ENCODE measurements around the gene XRCC4. TPM values are rescaled to one million over a fixed set of nuclear protein-coding genes. Genes with fewer than 3 reads are reported as not detected.
A peak's percentile ranks its signal among the peaks of the same experiment; 100 is the strongest.

Gene XRCC4
- polyA plus RNA-seq, 2 donors: 2.7 to 5.1 TPM

GRCh38 chr5:83069096-83069799, 8.1 kb upstream of the XRCC4 start:
- Histone ChIP-seq H3K27me3 (ENCODE audit: control insufficient read depth in 1 of 2, insufficient read depth in 2 of 2, low read length in 2 of 2) (no peaks in the 10 kb centered on the region), H3K4me1 (ENCODE audit: control insufficient read depth in 2 of 2, insufficient read depth in 2 of 2, low read length in 1 of 2) (no peaks in the 10 kb centered on the region)

DNA sequence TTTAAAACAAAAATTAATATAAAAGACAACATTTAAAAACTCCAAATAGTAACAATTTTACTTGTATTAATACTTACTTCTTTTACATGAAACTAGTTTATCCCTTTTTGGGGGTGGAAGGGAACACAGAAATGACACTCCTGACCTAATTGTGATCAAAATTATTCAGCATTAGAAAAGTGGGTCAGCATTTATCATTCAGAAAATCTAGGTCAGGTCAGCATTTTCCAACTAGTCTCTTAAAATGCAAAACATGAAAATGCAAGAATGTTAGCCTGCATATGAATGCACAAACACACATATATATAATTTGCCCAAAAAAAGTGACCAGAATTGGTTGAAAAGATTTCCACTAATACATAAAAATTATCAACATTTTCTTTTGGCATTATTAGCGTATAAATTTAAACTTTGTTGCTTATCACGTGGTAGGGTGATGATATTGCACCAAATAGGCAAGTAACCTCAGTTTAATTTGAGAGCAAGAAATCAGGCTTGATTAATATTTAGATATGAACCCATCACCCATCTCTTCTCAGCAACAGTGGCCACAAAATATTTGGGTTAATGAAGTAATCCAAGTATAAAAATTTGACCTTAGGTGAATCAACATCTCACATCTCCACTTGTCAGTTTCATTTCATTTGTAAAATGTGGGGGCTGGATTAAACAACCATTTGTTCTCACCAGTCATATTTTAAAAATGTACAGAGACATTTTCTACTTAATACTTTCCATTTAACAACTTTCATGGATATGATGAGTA, 5.9 kb upstream of the XRCC4 start:
- Histone ChIP-seq H3K27ac (ENCODE audit: low read depth in 2 of 2, low read length in 1 of 2) (no peak overlapping the region), H3K27me3 (ENCODE audit: control insufficient read depth in 1 of 2, insufficient read depth in 2 of 2, low read length in 2 of 2) (no peaks in the 10 kb centered on the region), H3K4me1 (ENCODE audit: control insufficient read depth in 2 of 2, insufficient read depth in 2 of 2, low read length in 1 of 2) (no peaks in the 10 kb centered on the region), H3K36me3 (ENCODE audit: control insufficient read depth in 2 of 2, insufficient read depth in 2 of 2, low read length in 1 of 2) (no peaks in the 10 kb centered on the region), H3K4me3 (ENCODE audit: low read depth in 1 of 2, low read length in 2 of 2) (no peak overlapping the region), H3K9me3 (ENCODE audit: control insufficient read depth in 2 of 2, insufficient read depth in 1 of 2, low read depth in 1 of 2, low read length in 1 of 2) (no peaks in the 10 kb centered on the region)
- 82 to 84% methylated on average over 2 of the region's 2 CpGs for WGBS, 2 donors

More at GRCh38 chr5:83069096-83069799, 8.1 kb upstream of the XRCC4 start:
- no peak overlapping the region for H3K27ac ChIP-seq (ENCODE audit: low read depth in 2 of 2, low read length in 1 of 2)
- WGBS, 2 donors: 88 to 91% methylated on average over 2 of the region's 2 CpGs
- no peaks in the 10 kb centered on the region for H3K9me3 ChIP-seq (ENCODE audit: control insufficient read depth in 2 of 2, insufficient read depth in 1 of 2, low read depth in 1 of 2, low read length in 1 of 2)
- no peaks in the 10 kb centered on the region for H3K36me3 ChIP-seq (ENCODE audit: control insufficient read depth in 2 of 2, insufficient read depth in 2 of 2, low read length in 1 of 2)
- no peak overlapping the region for H3K4me3 ChIP-seq (ENCODE audit: low read depth in 1 of 2, low read length in 2 of 2)

- Histone ChIP-seq H3K36me3 (ENCODE audit: control insufficient read depth in 2 of 2, insufficient read depth in 2 of 2, low read length in 1 of 2) (no peaks in the 10 kb centered on the region), H3K27ac (ENCODE audit: low read depth in 2 of 2, low read length in 1 of 2) (no peak overlapping the region), H3K4me3 (ENCODE audit: low read depth in 1 of 2, low read length in 2 of 2) (no peak overlapping the region), H3K27me3 (ENCODE audit: control insufficient read depth in 1 of 2, insufficient read depth in 2 of 2, low read length in 2 of 2) (no peaks in the 10 kb centered on the region), H3K4me1 (ENCODE audit: control insufficient read depth in 2 of 2, insufficient read depth in 2 of 2, low read length in 1 of 2) (no peaks in the 10 kb centered on the region), H3K9me3 (ENCODE audit: control insufficient read depth in 2 of 2, insufficient read depth in 1 of 2, low read depth in 1 of 2, low read length in 1 of 2) (no peaks in the 10 kb centered on the region)
- WGBS, 2 donors: 78 to 79% methylated on average over 6 of the region's 6 CpGs
Measured at GRCh38 chr5:83072966-83073365, 4.4 kb upstream of the XRCC4 start.

- no peaks in the 10 kb centered on the region for H3K27me3 ChIP-seq (ENCODE audit: control insufficient read depth in 1 of 2, insufficient read depth in 2 of 2, low read length in 2 of 2)
- no peaks in the 10 kb centered on the region for H3K4me1 ChIP-seq (ENCODE audit: control insufficient read depth in 2 of 2, insufficient read depth in 2 of 2, low read length in 1 of 2)
- 3 to 4% methylated on average over 14 of the region's 14 CpGs for WGBS, 2 donors
- H3K9me3 ChIP-seq (ENCODE audit: control insufficient read depth in 2 of 2, insufficient read depth in 1 of 2, low read depth in 1 of 2, low read length in 1 of 2): no peaks in the 10 kb centered on the region
- H3K4me3 ChIP-seq (ENCODE audit: low read depth in 1 of 2, low read length in 2 of 2): peak overlapping the region; percentile 64 to 88
- H3K27ac ChIP-seq (ENCODE audit: low read depth in 2 of 2, low read length in 1 of 2): peak overlapping the region; percentile 76 to 91
- no peaks in the 10 kb centered on the region for H3K36me3 ChIP-seq (ENCODE audit: control insufficient read depth in 2 of 2, insufficient read depth in 2 of 2, low read length in 1 of 2)
Measured at GRCh38 chr5:83077662-83078261, 415 bp downstream of the XRCC4 start.

GRCh38 chr5:83082750-83083149, 5.4 kb downstream of the XRCC4 start:
- Histone ChIP-seq H3K36me3 (ENCODE audit: control insufficient read depth in 2 of 2, insufficient read depth in 2 of 2, low read length in 1 of 2) (no peaks in the 10 kb centered on the region), H3K4me1 (ENCODE audit: control insufficient read depth in 2 of 2, insufficient read depth in 2 of 2, low read length in 1 of 2) (no peaks in the 10 kb centered on the region), H3K9me3 (ENCODE audit: control insufficient read depth in 2 of 2, insufficient read depth in 1 of 2, low read depth in 1 of 2, low read length in 1 of 2) (no peaks in the 10 kb centered on the region), H3K4me3 (ENCODE audit: low read depth in 1 of 2, low read length in 2 of 2) (no peak overlapping the region), H3K27me3 (ENCODE audit: control insufficient read depth in 1 of 2, insufficient read depth in 2 of 2, low read length in 2 of 2) (no peaks in the 10 kb centered on the region), H3K27ac (ENCODE audit: low read depth in 2 of 2, low read length in 1 of 2) (no peak overlapping the region)

GRCh38 chr5:83084336-83084735, 7.0 kb downstream of the XRCC4 start:
- Histone ChIP-seq H3K9me3 (ENCODE audit: control insufficient read depth in 2 of 2, insufficient read depth in 1 of 2, low read depth in 1 of 2, low read length in 1 of 2) (no peaks in the 10 kb centered on the region), H3K27me3 (ENCODE audit: control insufficient read depth in 1 of 2, insufficient read depth in 2 of 2, low read length in 2 of 2) (no peaks in the 10 kb centered on the region), H3K4me3 (ENCODE audit: low read depth in 1 of 2, low read length in 2 of 2) (no peak overlapping the region), H3K27ac (ENCODE audit: low read depth in 2 of 2, low read length in 1 of 2) (no peak overlapping the region), H3K36me3 (ENCODE audit: control insufficient read depth in 2 of 2, insufficient read depth in 2 of 2, low read length in 1 of 2) (no peaks in the 10 kb centered on the region), H3K4me1 (ENCODE audit: control insufficient read depth in 2 of 2, insufficient read depth in 2 of 2, low read length in 1 of 2) (no peaks in the 10 kb centered on the region)
- 81 to 84% methylated on average over 2 of the region's 2 CpGs for WGBS, 2 donors

DNA sequence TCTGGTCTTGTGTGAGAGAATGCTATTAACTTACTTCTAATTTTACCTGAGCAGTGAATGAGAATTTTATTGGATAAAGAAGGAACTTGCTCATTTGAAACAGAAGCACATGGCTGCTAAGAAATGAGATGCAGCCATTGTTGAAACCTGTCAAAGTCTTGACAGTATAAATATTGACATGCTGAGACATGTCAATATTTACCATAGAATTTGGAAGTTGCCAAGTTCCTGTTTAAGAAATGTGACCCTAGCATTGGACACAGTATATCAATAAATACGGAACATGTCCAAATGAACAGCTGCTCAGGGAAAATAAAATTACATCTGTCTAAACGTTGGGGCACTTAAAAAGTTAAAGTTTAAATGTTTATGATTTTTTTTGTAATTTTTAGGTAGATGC, 7.8 kb downstream of the XRCC4 start:
- H3K27ac ChIP-seq (ENCODE audit: low read depth in 2 of 2, low read length in 1 of 2): no peak overlapping the region
- no peak overlapping the region for H3K4me3 ChIP-seq (ENCODE audit: low read depth in 1 of 2, low read length in 2 of 2)
- no peaks in the 10 kb centered on the region for H3K27me3 ChIP-seq (ENCODE audit: control insufficient read depth in 1 of 2, insufficient read depth in 2 of 2, low read length in 2 of 2)
- 58 to 71% methylated on average over 2 of the region's 2 CpGs for WGBS, 2 donors
- no peaks in the 10 kb centered on the region for H3K9me3 ChIP-seq (ENCODE audit: control insufficient read depth in 2 of 2, insufficient read depth in 1 of 2, low read depth in 1 of 2, low read length in 1 of 2)
- H3K4me1 ChIP-seq (ENCODE audit: control insufficient read depth in 2 of 2, insufficient read depth in 2 of 2, low read length in 1 of 2): no peaks in the 10 kb centered on the region
- H3K36me3 ChIP-seq (ENCODE audit: control insufficient read depth in 2 of 2, insufficient read depth in 2 of 2, low read length in 1 of 2): no peaks in the 10 kb centered on the region

GRCh38 chr5:83090169-83090568, 12.8 kb downstream of the XRCC4 start:
- H3K27ac ChIP-seq (ENCODE audit: low read depth in 2 of 2, low read length in 1 of 2): no peak overlapping the region
- 92 to 94% methylated on average over 3 of the region's 3 CpGs for WGBS, 2 donors

GRCh38 chr5:83092619-83093018, 15.3 kb downstream of the XRCC4 start:
- Histone ChIP-seq H3K4me1 (ENCODE audit: control insufficient read depth in 2 of 2, insufficient read depth in 2 of 2, low read length in 1 of 2) (no peaks in the 10 kb centered on the region), H3K36me3 (ENCODE audit: control insufficient read depth in 2 of 2, insufficient read depth in 2 of 2, low read length in 1 of 2) (no peaks in the 10 kb centered on the region), H3K4me3 (ENCODE audit: low read depth in 1 of 2, low read length in 2 of 2) (no peak overlapping the region), H3K27ac (ENCODE audit: low read depth in 2 of 2, low read length in 1 of 2) (no peak overlapping the region), H3K9me3 (ENCODE audit: control insufficient read depth in 2 of 2, insufficient read depth in 1 of 2, low read depth in 1 of 2, low read length in 1 of 2) (no peaks in the 10 kb centered on the region), H3K27me3 (ENCODE audit: control insufficient read depth in 1 of 2, insufficient read depth in 2 of 2, low read length in 2 of 2) (no peaks in the 10 kb centered on the region)
- 89 to 92% methylated on average over 2 of the region's 2 CpGs for WGBS, 2 donors

More at GRCh38 chr5:83090169-83090568, 12.8 kb downstream of the XRCC4 start:
- Histone ChIP-seq H3K4me3 (ENCODE audit: low read depth in 1 of 2, low read length in 2 of 2) (no peak overlapping the region), H3K27me3 (ENCODE audit: control insufficient read depth in 1 of 2, insufficient read depth in 2 of 2, low read length in 2 of 2) (no peaks in the 10 kb centered on the region), H3K9me3 (ENCODE audit: control insufficient read depth in 2 of 2, insufficient read depth in 1 of 2, low read depth in 1 of 2, low read length in 1 of 2) (no peaks in the 10 kb centered on the region), H3K36me3 (ENCODE audit: control insufficient read depth in 2 of 2, insufficient read depth in 2 of 2, low read length in 1 of 2) (no peaks in the 10 kb centered on the region), H3K4me1 (ENCODE audit: control insufficient read depth in 2 of 2, insufficient read depth in 2 of 2, low read length in 1 of 2) (no peaks in the 10 kb centered on the region)
